Transverse colon (tissue), 4 donors: ENCODE data around the gene PGPEP1.

Source experiments
- POLR2A ChIP-seq: fragments of 450-650 bp; IDR thresholded peaks from one replicate; pipeline ENCODE4 v1.6.1; 2016; ENCODE audit warnings: antibody characterized with exemption, mild to moderate bottlenecking, moderate library complexity
- POLR2AphosphoS5 ChIP-seq, 3 donors: sonication (generic); formaldehyde crosslinking; IDR thresholded peaks; one replicate each; pipeline ENCODE4 v1.6.1; 2016; ENCODE audit warnings: antibody characterized with exemption in 3 of 3
- TF ChIP-seq, protein P1 (sequence below), 5 experiments: fragments of 200-600 bp in 3 of 5; fragments of 450-650 bp in 2 of 5; sonication (generic) in 3 of 5; IDR thresholded peaks; 1 replicate in 2 of 5; 2 replicates in 3 of 5; pipeline ENCODE4 v1.5.1; 2016 to 2017; ENCODE audit warnings: antibody characterized with exemption in 5 of 5, inconsistent platforms in 3 of 5, mild to moderate bottlenecking in 2 of 5, moderate library complexity in 1 of 5

DNA sequence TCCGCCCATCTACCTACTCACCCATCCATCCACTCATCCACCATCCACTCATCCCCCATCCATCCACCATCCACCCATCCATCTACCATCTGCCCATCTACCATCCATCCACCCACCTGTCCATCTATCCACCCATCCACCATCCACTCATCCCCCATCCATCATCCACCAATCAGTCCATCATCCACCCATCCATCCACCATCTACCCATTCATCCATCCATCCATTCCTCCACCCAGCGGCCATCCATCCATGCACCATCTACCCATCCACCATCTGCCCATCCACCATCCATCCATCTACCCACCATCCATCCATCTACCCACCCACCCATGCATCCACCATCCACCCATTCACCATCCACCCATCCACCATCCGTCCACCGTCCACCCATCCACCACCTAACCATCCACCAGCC lies 45.4 kb upstream of the PGPEP1 start:
- TF ChIP-seq POLR2AphosphoS5 (IDR thresholded peaks at IDR 0.05) (no peak), POLR2A (no peak)
- TF ChIP-seq, protein P1, sequence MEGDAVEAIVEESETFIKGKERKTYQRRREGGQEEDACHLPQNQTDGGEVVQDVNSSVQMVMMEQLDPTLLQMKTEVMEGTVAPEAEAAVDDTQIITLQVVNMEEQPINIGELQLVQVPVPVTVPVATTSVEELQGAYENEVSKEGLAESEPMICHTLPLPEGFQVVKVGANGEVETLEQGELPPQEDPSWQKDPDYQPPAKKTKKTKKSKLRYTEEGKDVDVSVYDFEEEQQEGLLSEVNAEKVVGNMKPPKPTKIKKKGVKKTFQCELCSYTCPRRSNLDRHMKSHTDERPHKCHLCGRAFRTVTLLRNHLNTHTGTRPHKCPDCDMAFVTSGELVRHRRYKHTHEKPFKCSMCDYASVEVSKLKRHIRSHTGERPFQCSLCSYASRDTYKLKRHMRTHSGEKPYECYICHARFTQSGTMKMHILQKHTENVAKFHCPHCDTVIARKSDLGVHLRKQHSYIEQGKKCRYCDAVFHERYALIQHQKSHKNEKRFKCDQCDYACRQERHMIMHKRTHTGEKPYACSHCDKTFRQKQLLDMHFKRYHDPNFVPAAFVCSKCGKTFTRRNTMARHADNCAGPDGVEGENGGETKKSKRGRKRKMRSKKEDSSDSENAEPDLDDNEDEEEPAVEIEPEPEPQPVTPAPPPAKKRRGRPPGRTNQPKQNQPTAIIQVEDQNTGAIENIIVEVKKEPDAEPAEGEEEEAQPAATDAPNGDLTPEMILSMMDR (IDR thresholded peaks at IDR 0.05), result no peak
